Activated CD4-positive, alpha-beta T cell treated with anti-CD3 and anti-CD28 coated beads for 36 hours (primary cell): Measurements from ENCODE around the gene ZNF763. TPM values are rescaled to one million over a fixed set of nuclear protein-coding genes. Genes with fewer than 3 reads are reported as not detected.
"Not testable (repeated sequence)": the region's sequence is repeated elsewhere in the genome, so short reads cannot be mapped to it uniquely, and the experiment has no call there.

ENCODE experiments used
- ATAC-seq: fragments of 200-7000 bp; cut with Tn5 transposase; one replicate; pipeline ENCODE4 v1.10.0; 2021; ENCODE audit warnings: mild to moderate bottlenecking, moderate library complexity
- CTCF ChIA-PET: fragments of 350-600 bp; sonication (Branson Sonifier 250); formaldehyde crosslinking; loops from one replicate; lab custom pipeline; 2021; ENCODE audit warnings: antibody characterized with exemption; lab: Charles Lee
- POLR2A ChIA-PET: fragments of 350-600 bp; sonication (Branson Sonifier 250); formaldehyde crosslinking; loops from one replicate; lab custom pipeline; 2021; ENCODE audit warnings: antibody characterized with exemption, inconsistent platforms; lab: Charles Lee
- DNase-seq: peaks from one replicate; pipeline ENCODE4 v3.0.0-alpha.2; 2020
- H3K27ac Mint-ChIP-seq: one replicate; pipeline ENCODE4 v1.8.0; 2021; ENCODE audit warnings: mixed read lengths
- H3K27me3 Mint-ChIP-seq: one replicate; pipeline ENCODE4 v1.8.0; 2021; ENCODE audit warnings: mixed read lengths
- H3K36me3 Mint-ChIP-seq: one replicate; pipeline ENCODE4 v1.8.0; 2021; ENCODE audit warnings: low read depth, mixed read lengths
- H3K4me1 Mint-ChIP-seq: one replicate; pipeline ENCODE4 v1.8.0; 2021; ENCODE audit warnings: mixed read lengths
- H3K4me3 Mint-ChIP-seq: one replicate; pipeline ENCODE4 v1.8.0; 2021; ENCODE audit warnings: mild to moderate bottlenecking, moderate library complexity, mixed read lengths
- H3K9me3 Mint-ChIP-seq: one replicate; pipeline ENCODE4 v1.8.0; 2021; ENCODE audit warnings: low read depth, mixed read lengths
- intact Hi-C, 2 experiments: fragments of 100-400 bp; cut with DNase I in 1 of 2; cut with micrococcal nuclease in 1 of 2; formaldehyde crosslinking; loops; one replicate each; pipeline versions ENCODE4 v1.14.2 to v1.15.1; 2022 to 2024; cut with DNase I, micrococcal nuclease
- total RNA-seq, 2 experiments: library from RNA; stranded (reverse); gene quantifications; one replicate each; pipeline ENCODE4 v1.2.3, GENCODE V29; 2021

ZNF763 gene
- total RNA-seq, 2 experiments from 2014 or later, result 1.1 to 1.2 TPM

DNA sequence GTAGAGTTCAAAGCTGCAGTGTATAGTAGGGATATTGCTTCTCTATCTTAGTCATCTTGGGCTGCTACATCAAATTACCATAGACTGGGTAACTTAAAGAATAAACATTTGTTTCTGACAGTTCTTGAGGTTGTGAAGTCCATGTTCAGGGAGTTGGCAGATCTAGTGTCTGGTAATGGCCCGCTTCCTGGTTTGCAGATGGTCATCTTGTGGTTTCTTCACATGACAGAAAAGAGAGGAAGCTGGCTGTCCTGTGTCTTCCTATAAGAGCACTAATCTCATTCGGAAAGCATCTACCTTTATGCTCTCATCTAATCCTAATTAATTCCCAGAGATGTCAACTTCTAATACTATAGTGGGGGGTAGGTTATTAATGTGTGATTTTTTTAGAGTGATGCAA, 6.2 kb downstream of the ZNF763 start:
- ATAC-seq (no peak), DNase-seq (no peak)
- Mint-ChIP-seq H3K27ac (no peak overlapping the region), H3K4me3 (no peak overlapping the region), H3K4me1 (no peaks in the 10 kb centered on the region), H3K36me3 (peaks cover 6% of the 10 kb centered on the region), H3K9me3 (peaks cover 7% of the 10 kb centered on the region), H3K27me3 (no peaks in the 10 kb centered on the region)
- ChIA-PET POLR2A (no interaction called here), CTCF (no interaction called here)
- intact Hi-C loops, result no loop called here

GRCh38 chr19:11973019-11973810, 8.4 kb downstream of the ZNF763 start:
- no peak overlapping the region for H3K4me3 Mint-ChIP-seq
- no peaks in the 10 kb centered on the region for H3K27me3 Mint-ChIP-seq
- no peaks in the 10 kb centered on the region for H3K4me1 Mint-ChIP-seq
- ChIA-PET CTCF (interaction anchor here (0.7 to 1.1 kb wide), 3 partner anchors 9 to 22 kb away, joined by 3 to 6 read pairs (median 3); partner anchors contain the start of gene ZNF763), POLR2A (no interaction called here)
- DNase-seq, result no peak
- no peak for ATAC-seq
- no peak overlapping the region for H3K27ac Mint-ChIP-seq
- peaks cover 11% of the 10 kb centered on the region for H3K9me3 Mint-ChIP-seq
- peaks cover 22% of the 10 kb centered on the region for H3K36me3 Mint-ChIP-seq
- intact Hi-C loops, result no loop called here

GRCh38 chr19:11978492-11979100, 13.8 kb downstream of the ZNF763 start:
- Mint-ChIP-seq H3K27me3 (no peaks in the 10 kb centered on the region), H3K27ac (no peak overlapping the region), H3K4me1 (no peaks in the 10 kb centered on the region), H3K36me3 (peaks cover 46% of the 10 kb centered on the region), H3K4me3 (no peak overlapping the region), H3K9me3 (peaks cover 45% of the 10 kb centered on the region)
- POLR2A ChIA-PET, result no interaction called here
- DNase-seq (no peak), ATAC-seq (no peak)
- CTCF ChIA-PET, result no interaction called here
- intact Hi-C loops, result no loop called here

GRCh38 chr19:11979527-11979926, 14.7 kb downstream of the ZNF763 start:
- peaks cover 45% of the 10 kb centered on the region for H3K9me3 Mint-ChIP-seq
- intact Hi-C loops, result no loop called here
- ChIA-PET CTCF (no interaction called here), POLR2A (no interaction called here)
- ATAC-seq (no peak), DNase-seq (no peak)
- H3K27me3 Mint-ChIP-seq, result no peaks in the 10 kb centered on the region
- H3K36me3 Mint-ChIP-seq, result peaks cover 46% of the 10 kb centered on the region
- H3K27ac Mint-ChIP-seq, result no peak overlapping the region
- no peak overlapping the region for H3K4me3 Mint-ChIP-seq
- no peaks in the 10 kb centered on the region for H3K4me1 Mint-ChIP-seq

DNA sequence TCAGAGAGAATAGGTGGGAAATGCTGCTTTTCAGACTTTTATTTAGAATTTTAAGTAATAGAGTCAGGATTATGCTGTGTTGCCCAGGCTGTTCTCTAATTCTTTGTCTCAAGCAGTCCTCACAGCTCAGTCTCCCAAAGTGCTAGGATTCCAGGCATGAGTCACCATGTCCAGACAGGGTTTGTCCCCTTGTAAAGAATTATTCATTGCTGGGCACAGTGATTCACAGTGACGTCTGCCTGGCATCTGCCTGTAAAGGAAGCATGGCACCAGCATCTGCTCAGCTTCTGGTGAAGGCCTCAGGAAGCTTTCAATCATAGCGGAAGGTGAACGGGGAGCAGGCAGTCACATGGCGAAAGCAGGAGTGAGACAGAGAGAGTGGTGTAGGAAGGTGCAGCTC, 17.7 kb downstream of the ZNF763 start:
- DNase-seq (no peak), ATAC-seq (no peak)
- ChIA-PET POLR2A (no interaction called here), CTCF (interaction anchor here (0.7 to 1.4 kb wide), 2 partner anchors 14 to 98 kb away, joined by 3 to 4 read pairs; no protein-coding TSS in a partner anchor)
- H3K27me3 Mint-ChIP-seq, result no peaks in the 10 kb centered on the region
- peaks cover 2% of the 10 kb centered on the region for H3K4me1 Mint-ChIP-seq
- peaks cover 38% of the 10 kb centered on the region for H3K9me3 Mint-ChIP-seq
- intact Hi-C loops, result no loop called here
- H3K27ac Mint-ChIP-seq, result no peak overlapping the region
- H3K36me3 Mint-ChIP-seq, result peaks cover 31% of the 10 kb centered on the region
- H3K4me3 Mint-ChIP-seq, result no peak overlapping the region

- Mint-ChIP-seq H3K27me3 (no peaks in the 10 kb centered on the region), H3K36me3 (peaks cover 7% of the 10 kb centered on the region), H3K27ac (no peak overlapping the region), H3K4me1 (peaks cover 5% of the 10 kb centered on the region), H3K9me3 (peaks cover 20% of the 10 kb centered on the region), H3K4me3 (no peak overlapping the region)
- intact Hi-C loops, result loop anchor here in 1 of 2 experiments (5.0 kb wide), 3 partner anchors 72 to 747 kb away; partner anchors contain the start of genes TRIR and ZNF440
- ATAC-seq (no peak), DNase-seq (peak; percentile 23)
- ChIA-PET POLR2A (interaction anchor here (0.7 kb wide), 1 partner anchor 107 kb away, joined by 3 read pairs; no protein-coding TSS in a partner anchor), CTCF (interaction anchor here (0.6 to 1.3 kb wide), 5 partner anchors 16 to 155 kb away, joined by 3 to 4 read pairs (median 3); partner anchors contain the start of gene ZNF20)
These were observed 20.1 kb downstream of the ZNF763 start for GRCh38 chr19:11984986-11985385.

- no peaks in the 10 kb centered on the region for H3K27me3 Mint-ChIP-seq
- ATAC-seq (no peak), DNase-seq (no peak)
- H3K4me3 Mint-ChIP-seq, result peak overlapping the region; percentile 86
- ChIA-PET POLR2A (interaction anchor here (0.7 kb wide), 1 partner anchor 154 kb away, joined by 3 read pairs; no protein-coding TSS in a partner anchor), CTCF (interaction anchor here (0.6 to 5.1 kb wide), 6 partner anchors 14 to 188 kb away, joined by 3 to 44 read pairs (median 20); partner anchors contain the start of genes ZNF20, ZNF491, ZNF700 and ZNF763)
- peaks cover 12% of the 10 kb centered on the region for H3K4me1 Mint-ChIP-seq
- peaks cover 10% of the 10 kb centered on the region for H3K9me3 Mint-ChIP-seq
- H3K27ac Mint-ChIP-seq, result no peak overlapping the region
- H3K36me3 Mint-ChIP-seq, result peaks cover 6% of the 10 kb centered on the region
- intact Hi-C loops, result loop anchor here in 1 of 2 experiments (1.0 to 5.0 kb wide), 5 partner anchors 71 to 746 kb away; partner anchors contain the start of genes TRIR, ZNF439, ZNF440 and ZNF563
These were observed 21.9 kb downstream of the ZNF763 start for GRCh38 chr19:11986754-11987153.

GRCh38 chr19:11987405-11988281, 22.8 kb downstream of the ZNF763 start:
- Mint-ChIP-seq H3K4me3 (peak overlapping the region; percentile 86), H3K9me3 (peaks cover 3% of the 10 kb centered on the region), H3K27me3 (no peaks in the 10 kb centered on the region), H3K36me3 (peaks cover 8% of the 10 kb centered on the region), H3K27ac (peak overlapping the region; percentile 92), H3K4me1 (peaks cover 18% of the 10 kb centered on the region)
- intact Hi-C loops, result loop anchor here (1.0 to 5.0 kb wide), 13 partner anchors 13 to 745 kb away; partner anchors contain the start of genes TRIR (in 1 of the 2), ZNF439 (in 1 of the 2), ZNF440 (in 1 of the 2) and ZNF491 (in 1 of the 2)
- POLR2A ChIA-PET, result interaction anchor here (0.7 to 2.4 kb wide), 4 partner anchors 48 to 1046 kb away, joined by 3 to 18 read pairs (median 6); partner anchors contain the start of genes ZNF433, ZNF491 and ZNF700
- CTCF ChIA-PET, result interaction anchor here (0.6 to 5.1 kb wide), 16 partner anchors 10 to 1497 kb away, joined by 3 to 44 read pairs (median 4); partner anchors contain the start of genes ZNF20, ZNF491, ZNF700 and ZNF763
- DNase-seq, result peak; percentile 98
- peak; percentile 98 for ATAC-seq

GRCh38 chr19:11989112-11989456, 24.2 kb downstream of the ZNF763 start:
- no peak for ATAC-seq
- intact Hi-C loops, result loop anchor here (2.0 to 5.0 kb wide), 4 partner anchors 68 to 743 kb away; partner anchors contain the start of genes TRIR (in 1 of the 2) and ZNF440 (in 1 of the 2)
- peaks cover 10% of the 10 kb centered on the region for H3K36me3 Mint-ChIP-seq
- peaks cover 2% of the 10 kb centered on the region for H3K9me3 Mint-ChIP-seq
- peak overlapping the region; percentile 92 for H3K27ac Mint-ChIP-seq
- POLR2A ChIA-PET, result interaction anchor here (0.6 to 2.4 kb wide), 4 partner anchors 24 to 77 kb away, joined by 3 to 18 read pairs (median 6); partner anchors contain the start of genes ZNF433, ZNF700 and ZNF763
- no peak for DNase-seq
- no peaks in the 10 kb centered on the region for H3K27me3 Mint-ChIP-seq
- H3K4me3 Mint-ChIP-seq, result peak overlapping the region; percentile 86
- peaks cover 27% of the 10 kb centered on the region for H3K4me1 Mint-ChIP-seq
- CTCF ChIA-PET, result interaction anchor here (0.6 to 5.1 kb wide), 12 partner anchors 8 to 574 kb away, joined by 3 to 44 read pairs (median 6); partner anchors contain the start of genes ZNF20, ZNF491, ZNF700 and ZNF763

- H3K27me3 Mint-ChIP-seq, ATAC-seq, H3K27ac Mint-ChIP-seq, DNase-seq, intact Hi-C loops, H3K9me3 Mint-ChIP-seq, H3K4me3 Mint-ChIP-seq: not testable (repeated sequence)
- H3K36me3 Mint-ChIP-seq, result peaks cover 14% of the 10 kb centered on the region
- ChIA-PET POLR2A (interaction anchor here (0.6 kb wide), 1 partner anchor 93 kb away, joined by 7 read pairs; no protein-coding TSS in a partner anchor), CTCF (interaction anchor here (0.6 to 2.3 kb wide), 5 partner anchors 28 to 193 kb away, joined by 3 to 12 read pairs (median 4); partner anchors contain the start of gene ZNF763)
- H3K4me1 Mint-ChIP-seq, result peaks cover 37% of the 10 kb centered on the region
These were observed 27.1 kb downstream of the ZNF763 start for GRCh38 chr19:11991921-11992320.
